ENCODE results near the gene MYBPC1.
"Not testable (repeated sequence)": the region's sequence is repeated elsewhere in the genome, so short reads cannot be mapped to it uniquely, and the experiment has no call there.

Gene MYBPC1, protein sequence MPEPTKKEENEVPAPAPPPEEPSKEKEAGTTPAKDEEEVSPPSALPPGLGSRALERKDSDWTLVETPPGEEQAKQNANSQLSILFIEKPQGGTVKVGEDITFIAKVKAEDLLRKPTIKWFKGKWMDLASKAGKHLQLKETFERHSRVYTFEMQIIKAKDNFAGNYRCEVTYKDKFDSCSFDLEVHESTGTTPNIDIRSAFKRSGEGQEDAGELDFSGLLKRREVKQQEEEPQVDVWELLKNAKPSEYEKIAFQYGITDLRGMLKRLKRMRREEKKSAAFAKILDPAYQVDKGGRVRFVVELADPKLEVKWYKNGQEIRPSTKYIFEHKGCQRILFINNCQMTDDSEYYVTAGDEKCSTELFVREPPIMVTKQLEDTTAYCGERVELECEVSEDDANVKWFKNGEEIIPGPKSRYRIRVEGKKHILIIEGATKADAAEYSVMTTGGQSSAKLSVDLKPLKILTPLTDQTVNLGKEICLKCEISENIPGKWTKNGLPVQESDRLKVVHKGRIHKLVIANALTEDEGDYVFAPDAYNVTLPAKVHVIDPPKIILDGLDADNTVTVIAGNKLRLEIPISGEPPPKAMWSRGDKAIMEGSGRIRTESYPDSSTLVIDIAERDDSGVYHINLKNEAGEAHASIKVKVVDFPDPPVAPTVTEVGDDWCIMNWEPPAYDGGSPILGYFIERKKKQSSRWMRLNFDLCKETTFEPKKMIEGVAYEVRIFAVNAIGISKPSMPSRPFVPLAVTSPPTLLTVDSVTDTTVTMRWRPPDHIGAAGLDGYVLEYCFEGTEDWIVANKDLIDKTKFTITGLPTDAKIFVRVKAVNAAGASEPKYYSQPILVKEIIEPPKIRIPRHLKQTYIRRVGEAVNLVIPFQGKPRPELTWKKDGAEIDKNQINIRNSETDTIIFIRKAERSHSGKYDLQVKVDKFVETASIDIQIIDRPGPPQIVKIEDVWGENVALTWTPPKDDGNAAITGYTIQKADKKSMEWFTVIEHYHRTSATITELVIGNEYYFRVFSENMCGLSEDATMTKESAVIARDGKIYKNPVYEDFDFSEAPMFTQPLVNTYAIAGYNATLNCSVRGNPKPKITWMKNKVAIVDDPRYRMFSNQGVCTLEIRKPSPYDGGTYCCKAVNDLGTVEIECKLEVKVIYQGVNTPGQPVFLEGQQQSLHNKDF

GRCh38 chr12:101594700-101595099, at the start of gene MYBPC1:
Gene MYBPC1 (plus strand): TSS chr12:101594971. CDS start chr12:101595071, 100 bp downstream.
- no peak for DNase-seq

- no peak for DNase-seq
These were observed 43.2 kb upstream of the MYBPC1 start for GRCh38 chr12:101551362-101552114.

DNA sequence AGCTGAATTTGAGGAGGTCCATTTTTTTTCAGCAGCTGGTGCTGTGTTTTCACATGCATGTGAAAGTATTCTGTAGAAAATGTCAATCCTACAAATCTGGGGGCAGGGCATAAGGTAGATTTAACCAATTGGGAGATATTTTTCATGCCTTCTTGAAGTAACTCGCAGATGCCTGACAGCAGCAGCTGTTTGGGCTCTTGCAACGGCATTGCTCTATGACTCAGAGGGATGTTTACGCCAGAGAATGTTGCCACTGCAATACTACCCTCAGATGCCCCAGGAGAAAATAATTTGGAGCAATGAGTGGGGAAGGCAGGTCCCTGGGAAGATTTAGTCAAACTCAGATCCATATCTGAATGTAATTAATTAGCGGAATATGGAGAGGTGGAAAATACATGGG, 42.5 kb upstream of the MYBPC1 start:
- DNase-seq = no peak

- DNase-seq = no peak
These were observed 37.7 kb upstream of the MYBPC1 start for GRCh38 chr12:101557094-101557493.

- DNase-seq = not testable (repeated sequence)
These were observed 36.0 kb upstream of the MYBPC1 start for GRCh38 chr12:101558726-101559125.

DNA sequence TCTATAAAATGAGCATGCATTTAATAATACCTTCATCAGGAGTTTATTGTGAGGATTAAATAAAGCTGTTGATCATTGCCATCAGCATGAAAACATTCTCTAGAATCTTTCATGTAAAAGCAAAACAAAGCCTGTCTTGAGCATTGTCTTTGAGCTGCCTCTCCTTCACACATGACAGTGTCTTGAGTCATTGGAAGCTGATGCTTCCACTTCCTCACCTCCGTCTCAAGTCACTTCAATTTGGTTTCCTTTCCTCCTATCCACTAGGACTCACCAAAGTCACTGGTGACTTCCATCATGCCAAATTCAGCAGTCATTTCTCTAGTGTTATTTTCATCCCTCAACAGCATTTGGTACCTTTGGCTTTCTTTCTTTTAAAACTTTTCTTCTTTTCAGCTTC, 31.6 kb upstream of the MYBPC1 start:
- no peak for DNase-seq

- no peak for DNase-seq
These were observed 29.9 kb upstream of the MYBPC1 start for GRCh38 chr12:101564912-101565311.

- no peak for DNase-seq
These were observed 28.5 kb upstream of the MYBPC1 start for GRCh38 chr12:101566318-101566717.

- DNase-seq = no peak
These were observed 26.9 kb upstream of the MYBPC1 start for GRCh38 chr12:101567918-101568317.

GRCh38 chr12:101570047-101570446, 24.7 kb upstream of the MYBPC1 start:
- no peak for DNase-seq

DNA sequence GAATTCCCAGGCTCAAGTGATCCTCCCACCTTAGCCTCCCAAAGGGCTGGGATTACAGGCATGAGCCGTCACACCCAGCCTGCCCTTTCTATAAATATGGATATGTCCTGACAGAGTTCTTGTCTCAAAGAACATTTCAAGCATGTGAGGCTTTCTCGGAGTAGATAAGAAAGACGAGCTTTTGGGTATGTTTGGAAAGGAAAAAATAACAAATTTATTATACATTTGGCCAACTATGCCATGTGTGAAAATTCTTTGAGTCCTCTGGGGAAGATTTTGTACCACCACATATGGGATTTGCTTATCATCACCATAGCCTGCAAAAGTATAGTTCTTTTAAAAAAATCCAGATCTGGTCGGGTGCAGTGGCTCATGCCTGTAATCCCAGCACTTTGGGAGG, 23.7 kb upstream of the MYBPC1 start:
- no peak for DNase-seq

- DNase-seq = no peak
These were observed 21.0 kb upstream of the MYBPC1 start for GRCh38 chr12:101573743-101574142.

- DNase-seq = no peak
These were observed 16.4 kb upstream of the MYBPC1 start for GRCh38 chr12:101578417-101578816.

DNA sequence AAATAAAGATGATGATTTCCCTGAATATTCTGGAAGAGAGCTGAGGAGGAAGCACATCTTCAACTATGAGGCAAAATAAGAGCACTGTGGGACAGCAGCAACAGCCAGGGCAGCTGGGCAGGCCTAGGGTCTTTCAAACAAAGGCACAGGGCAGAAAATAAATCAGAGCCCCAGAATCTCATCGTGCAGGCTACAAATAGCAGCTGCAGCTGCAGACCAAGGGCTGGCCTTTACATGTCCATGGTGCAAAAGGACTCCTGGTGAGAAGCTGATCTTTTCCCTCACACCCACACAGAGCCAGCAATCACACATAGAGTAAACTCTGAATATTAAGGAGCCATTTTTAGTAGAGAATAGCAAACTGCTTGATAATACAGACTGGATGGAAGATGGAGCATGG, 13.6 kb upstream of the MYBPC1 start:
- DNase-seq = no peak

GRCh38 chr12:101582937-101583336, 11.8 kb upstream of the MYBPC1 start:
- no peak for DNase-seq

DNA sequence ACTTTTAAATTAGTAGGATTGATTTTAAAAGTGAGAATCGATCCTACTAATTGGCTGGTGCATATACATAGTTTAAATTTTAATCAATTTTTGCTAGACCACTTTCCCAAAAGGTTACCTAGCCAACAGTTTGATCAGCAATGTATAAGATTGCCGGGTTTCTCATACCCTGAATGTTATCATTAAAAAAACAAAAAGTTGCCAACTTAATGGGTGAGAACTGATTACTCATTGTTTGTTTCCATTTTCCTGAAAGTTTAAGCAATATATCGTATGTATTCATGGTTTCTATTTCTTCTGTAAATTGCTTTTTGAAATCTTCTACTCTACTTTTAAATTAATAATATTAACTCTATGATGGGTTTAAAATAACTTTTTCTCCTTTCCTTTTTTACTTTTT, 4.4 kb upstream of the MYBPC1 start:
- DNase-seq = no peak

- DNase-seq = no peak
These were observed 3.0 kb upstream of the MYBPC1 start for GRCh38 chr12:101591781-101592180.

DNA sequence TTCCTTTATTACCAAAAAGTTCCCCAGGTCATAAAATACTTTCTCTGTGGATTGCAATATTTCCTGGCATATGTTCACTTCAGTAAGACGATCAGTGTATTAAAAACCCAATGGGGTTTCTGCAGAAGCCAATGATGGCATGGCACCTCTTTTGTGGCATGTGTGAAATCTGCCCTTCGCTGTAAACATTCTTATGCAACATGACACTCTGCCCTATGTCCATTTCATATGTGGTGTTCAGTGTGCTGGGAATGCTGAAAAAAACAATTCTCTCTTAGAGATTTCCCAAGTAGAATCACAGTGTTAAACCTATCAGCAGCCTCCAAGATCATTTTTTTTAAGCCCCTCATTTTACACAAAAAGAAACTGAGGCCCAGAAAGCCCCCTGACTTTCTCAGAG, 2.3 kb upstream of the MYBPC1 start:
- no peak for DNase-seq

DNA sequence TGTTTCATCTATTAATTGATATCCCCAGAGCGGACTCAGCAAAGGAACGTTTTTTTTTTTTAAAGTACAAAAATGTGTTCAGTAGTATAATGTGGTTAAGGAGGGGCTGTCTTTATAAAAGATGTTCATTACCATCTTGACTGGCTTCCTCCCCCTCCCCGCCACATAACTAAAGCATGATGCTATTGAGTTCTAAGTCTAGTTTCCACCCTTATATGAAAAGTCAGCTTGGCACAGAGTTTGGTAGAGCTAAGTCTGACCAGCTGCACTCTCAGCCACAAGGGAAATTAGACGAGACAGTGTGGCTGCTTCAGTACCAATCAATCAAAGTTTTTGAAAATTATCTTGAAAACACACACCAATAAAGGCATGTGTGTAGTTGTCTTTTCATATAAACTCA, 1.9 kb upstream of the MYBPC1 start:
- DNase-seq = no peak

DNA sequence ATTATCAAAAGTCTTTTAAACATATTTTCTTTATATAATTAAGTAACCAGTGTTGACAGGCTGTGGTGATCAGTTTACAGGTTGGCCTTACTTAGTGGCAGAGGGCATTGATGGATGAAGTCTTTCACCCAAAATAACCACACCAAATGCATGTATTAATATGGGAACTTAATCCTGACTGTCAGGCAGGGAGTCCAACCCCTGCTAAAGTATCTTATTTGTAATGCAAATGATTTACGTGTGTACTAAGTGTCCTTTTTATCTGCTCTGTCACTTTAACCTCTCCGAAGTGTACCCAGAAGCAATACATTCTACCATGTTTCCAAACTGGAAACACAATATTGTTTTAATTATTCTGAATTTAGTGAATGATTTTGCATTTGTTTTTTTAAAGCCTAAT, 1.4 kb downstream of the MYBPC1 start:
- no peak for DNase-seq

- no peak for DNase-seq
These were observed 2.4 kb downstream of the MYBPC1 start for GRCh38 chr12:101597164-101597563.

- no peak for DNase-seq
These were observed 3.7 kb downstream of the MYBPC1 start for GRCh38 chr12:101598483-101598882.

GRCh38 chr12:101599311-101599710, 4.5 kb downstream of the MYBPC1 start:
- no peak for DNase-seq
